HG03432 (cell line): ENCODE data around the gene TXNRD1.

Experiments
- ATAC-seq: cut with Tn5 transposase; IDR thresholded peaks from one replicate; pipeline ENCODE4 v1.9.1; 2021; ENCODE audit warnings: mild to moderate bottlenecking, moderate library complexity; ENCODE audit not compliant: unreplicated experiment

The TXNRD1 gene

GRCh38 chr12:104299842-104300481, 84.4 kb downstream of the TXNRD1 start:
- no peak for ATAC-seq

- peak; percentile 91 for ATAC-seq
Measured at GRCh38 chr12:104303538-104304151, 88.1 kb downstream of the TXNRD1 start, which contains the start of gene EID3. Gene EID3, plus strand, starts transcription at chr12:104303739. Its CDS starts 196 bp downstream, at chr12:104303935.

- no peak for ATAC-seq
Measured at GRCh38 chr12:104304261-104305009, 88.9 kb downstream of the TXNRD1 start.

- ATAC-seq = no peak
Measured at GRCh38 chr12:104305349-104305748, 89.8 kb downstream of the TXNRD1 start.

GRCh38 chr12:104306376-104306775, 90.8 kb downstream of the TXNRD1 start:
- ATAC-seq = no peak

- no peak for ATAC-seq
Measured at GRCh38 chr12:104306943-104307654, 91.5 kb downstream of the TXNRD1 start.

GRCh38 chr12:104307655-104308000, 92.0 kb downstream of the TXNRD1 start:
- no peak for ATAC-seq

- ATAC-seq = no peak
Measured at GRCh38 chr12:104309446-104309993, 93.9 kb downstream of the TXNRD1 start.

- ATAC-seq = no peak
Measured at GRCh38 chr12:104310751-104311633, 95.4 kb downstream of the TXNRD1 start.

- no peak for ATAC-seq
Measured at GRCh38 chr12:104312202-104312601, 96.6 kb downstream of the TXNRD1 start.

GRCh38 chr12:104312654-104313053, 97.1 kb downstream of the TXNRD1 start:
- no peak for ATAC-seq

- ATAC-seq = no peak
Measured at GRCh38 chr12:104313568-104314241, 98.1 kb downstream of the TXNRD1 start.

GRCh38 chr12:104314242-104314614, 98.6 kb downstream of the TXNRD1 start:
- ATAC-seq = no peak

GRCh38 chr12:104315326-104316224, 100.0 kb downstream of the TXNRD1 start:
- ATAC-seq = no peak

GRCh38 chr12:104316936-104317335, 101.4 kb downstream of the TXNRD1 start:
- no peak for ATAC-seq

GRCh38 chr12:104317538-104318210, 102.1 kb downstream of the TXNRD1 start:
- ATAC-seq = no peak

- ATAC-seq = no peak
Measured at GRCh38 chr12:104319028-104319427, 103.4 kb downstream of the TXNRD1 start.
